ENCODE measurements around the gene CBY1. TPM values are rescaled to one million over a fixed set of nuclear protein-coding genes. Genes with fewer than 3 reads are reported as not detected.

CBY1 gene
- total and polyA plus RNA-seq, 9 of the 15 experiments (the other 6 are each of a cell fraction or from before 2014, with no cell fraction given): 5.7 to 19.7 (median 10.8) TPM

DNA sequence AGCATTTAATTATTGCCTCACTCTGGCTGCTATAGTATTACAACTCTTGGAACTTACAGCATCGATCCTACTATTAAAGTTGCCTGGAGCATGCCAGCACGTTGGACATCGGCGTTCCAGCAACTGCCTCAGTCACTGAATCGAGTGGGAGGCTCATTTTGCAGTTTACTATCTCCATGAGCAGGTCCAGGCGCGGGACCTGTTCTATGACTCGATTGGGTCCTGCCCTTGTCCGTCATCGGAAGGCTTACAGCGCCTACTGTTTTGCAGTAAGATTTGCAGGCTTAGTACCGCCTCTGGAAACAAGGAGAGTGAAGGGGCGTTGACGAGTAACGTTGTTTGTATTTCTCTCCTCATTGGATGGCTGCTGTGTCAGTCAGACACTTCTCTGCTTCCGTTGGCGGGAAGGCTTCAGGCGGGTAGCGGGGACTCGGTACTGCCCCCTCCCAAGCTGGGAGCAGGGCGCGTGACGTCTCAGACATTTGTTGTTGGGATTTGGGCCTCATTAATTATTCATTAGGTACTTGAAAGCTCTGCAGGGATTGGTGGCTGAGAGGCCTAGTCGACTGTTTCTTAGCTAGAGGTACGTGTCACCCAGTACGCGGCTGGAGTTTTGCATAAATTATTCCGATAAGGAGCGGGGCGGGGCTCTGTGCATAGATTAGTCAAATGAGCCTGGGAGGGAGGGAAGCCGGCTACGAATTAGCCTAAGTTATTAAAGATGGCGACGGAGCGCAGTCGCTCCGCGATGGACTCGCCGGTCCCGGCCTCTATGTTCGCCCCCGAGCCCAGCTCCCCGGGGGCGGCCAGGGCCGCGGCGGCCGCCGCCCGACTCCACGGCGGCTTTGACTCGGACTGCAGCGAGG lies 49.0 kb downstream of the CBY1 start, which contains the start of gene GTPBP1 (continued):
- TF ChIP-seq, protein P1, sequence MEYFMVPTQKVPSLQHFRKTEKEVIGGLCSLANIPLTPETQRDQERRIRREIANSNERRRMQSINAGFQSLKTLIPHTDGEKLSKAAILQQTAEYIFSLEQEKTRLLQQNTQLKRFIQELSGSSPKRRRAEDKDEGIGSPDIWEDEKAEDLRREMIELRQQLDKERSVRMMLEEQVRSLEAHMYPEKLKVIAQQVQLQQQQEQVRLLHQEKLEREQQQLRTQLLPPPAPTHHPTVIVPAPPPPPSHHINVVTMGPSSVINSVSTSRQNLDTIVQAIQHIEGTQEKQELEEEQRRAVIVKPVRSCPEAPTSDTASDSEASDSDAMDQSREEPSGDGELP (CRISPR knock-in tag; IDR thresholded peaks at IDR 0.05; ENCODE audit: borderline replicate concordance): peak; percentile 66
- TF ChIP-seq TCF3 (CRISPR knock-in tag; IDR thresholded peaks at IDR 0.05): peak; percentile 58
- TF ChIP-seq, protein P2, sequence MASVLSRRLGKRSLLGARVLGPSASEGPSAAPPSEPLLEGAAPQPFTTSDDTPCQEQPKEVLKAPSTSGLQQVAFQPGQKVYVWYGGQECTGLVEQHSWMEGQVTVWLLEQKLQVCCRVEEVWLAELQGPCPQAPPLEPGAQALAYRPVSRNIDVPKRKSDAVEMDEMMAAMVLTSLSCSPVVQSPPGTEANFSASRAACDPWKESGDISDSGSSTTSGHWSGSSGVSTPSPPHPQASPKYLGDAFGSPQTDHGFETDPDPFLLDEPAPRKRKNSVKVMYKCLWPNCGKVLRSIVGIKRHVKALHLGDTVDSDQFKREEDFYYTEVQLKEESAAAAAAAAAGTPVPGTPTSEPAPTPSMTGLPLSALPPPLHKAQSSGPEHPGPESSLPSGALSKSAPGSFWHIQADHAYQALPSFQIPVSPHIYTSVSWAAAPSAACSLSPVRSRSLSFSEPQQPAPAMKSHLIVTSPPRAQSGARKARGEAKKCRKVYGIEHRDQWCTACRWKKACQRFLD (CRISPR knock-in tag; IDR thresholded peaks at IDR 0.05): no peak
- TF ChIP-seq CHCHD3 (CRISPR knock-in tag; IDR thresholded peaks at IDR 0.05): no peak
- TF ChIP-seq, protein P3, sequence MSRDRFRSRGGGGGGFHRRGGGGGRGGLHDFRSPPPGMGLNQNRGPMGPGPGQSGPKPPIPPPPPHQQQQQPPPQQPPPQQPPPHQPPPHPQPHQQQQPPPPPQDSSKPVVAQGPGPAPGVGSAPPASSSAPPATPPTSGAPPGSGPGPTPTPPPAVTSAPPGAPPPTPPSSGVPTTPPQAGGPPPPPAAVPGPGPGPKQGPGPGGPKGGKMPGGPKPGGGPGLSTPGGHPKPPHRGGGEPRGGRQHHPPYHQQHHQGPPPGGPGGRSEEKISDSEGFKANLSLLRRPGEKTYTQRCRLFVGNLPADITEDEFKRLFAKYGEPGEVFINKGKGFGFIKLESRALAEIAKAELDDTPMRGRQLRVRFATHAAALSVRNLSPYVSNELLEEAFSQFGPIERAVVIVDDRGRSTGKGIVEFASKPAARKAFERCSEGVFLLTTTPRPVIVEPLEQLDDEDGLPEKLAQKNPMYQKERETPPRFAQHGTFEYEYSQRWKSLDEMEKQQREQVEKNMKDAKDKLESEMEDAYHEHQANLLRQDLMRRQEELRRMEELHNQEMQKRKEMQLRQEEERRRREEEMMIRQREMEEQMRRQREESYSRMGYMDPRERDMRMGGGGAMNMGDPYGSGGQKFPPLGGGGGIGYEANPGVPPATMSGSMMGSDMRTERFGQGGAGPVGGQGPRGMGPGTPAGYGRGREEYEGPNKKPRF (IDR thresholded peaks at IDR 0.05; ENCODE audit: low read depth, low read length): no peak
- TF ChIP-seq CSDE1 (IDR thresholded peaks at IDR 0.05): no peak
- TF ChIP-seq ETS2 (tag; IDR thresholded peaks at IDR 0.05; ENCODE audit: borderline replicate concordance, poor library complexity, severe bottlenecking): no peak
- TF ChIP-seq, protein P4, sequence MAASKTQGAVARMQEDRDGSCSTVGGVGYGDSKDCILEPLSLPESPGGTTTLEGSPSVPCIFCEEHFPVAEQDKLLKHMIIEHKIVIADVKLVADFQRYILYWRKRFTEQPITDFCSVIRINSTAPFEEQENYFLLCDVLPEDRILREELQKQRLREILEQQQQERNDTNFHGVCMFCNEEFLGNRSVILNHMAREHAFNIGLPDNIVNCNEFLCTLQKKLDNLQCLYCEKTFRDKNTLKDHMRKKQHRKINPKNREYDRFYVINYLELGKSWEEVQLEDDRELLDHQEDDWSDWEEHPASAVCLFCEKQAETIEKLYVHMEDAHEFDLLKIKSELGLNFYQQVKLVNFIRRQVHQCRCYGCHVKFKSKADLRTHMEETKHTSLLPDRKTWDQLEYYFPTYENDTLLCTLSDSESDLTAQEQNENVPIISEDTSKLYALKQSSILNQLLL (CRISPR knock-in tag; IDR thresholded peaks at IDR 0.05; ENCODE audit: borderline replicate concordance): no peak
- no peak for TF ChIP-seq HNRNPLL (IDR thresholded peaks at IDR 0.05; ENCODE audit: low read depth, low read length, poor library complexity, severe bottlenecking)
- no peak for TF ChIP-seq KDM1A (IDR thresholded peaks at IDR 0.05)
- peak; percentile 51; the same call in 1 of the 2 replicates for TF ChIP-seq RAD51 (IDR thresholded peaks at IDR 0.05; ENCODE audit: borderline replicate concordance, low read depth)
- TF ChIP-seq SAFB (IDR thresholded peaks at IDR 0.05; ENCODE audit: borderline replicate concordance, low read depth, low read length): no peak
- TF ChIP-seq CBX3 (IDR thresholded peaks at IDR 0.05; ENCODE audit: borderline replicate concordance in 1 of 2, low read length in 2 of 2): no peak; a peak in 1 of 3 replicates
- TF ChIP-seq, protein P5, sequence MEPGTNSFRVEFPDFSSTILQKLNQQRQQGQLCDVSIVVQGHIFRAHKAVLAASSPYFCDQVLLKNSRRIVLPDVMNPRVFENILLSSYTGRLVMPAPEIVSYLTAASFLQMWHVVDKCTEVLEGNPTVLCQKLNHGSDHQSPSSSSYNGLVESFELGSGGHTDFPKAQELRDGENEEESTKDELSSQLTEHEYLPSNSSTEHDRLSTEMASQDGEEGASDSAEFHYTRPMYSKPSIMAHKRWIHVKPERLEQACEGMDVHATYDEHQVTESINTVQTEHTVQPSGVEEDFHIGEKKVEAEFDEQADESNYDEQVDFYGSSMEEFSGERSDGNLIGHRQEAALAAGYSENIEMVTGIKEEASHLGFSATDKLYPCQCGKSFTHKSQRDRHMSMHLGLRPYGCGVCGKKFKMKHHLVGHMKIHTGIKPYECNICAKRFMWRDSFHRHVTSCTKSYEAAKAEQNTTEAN (CRISPR knock-in tag; IDR thresholded peaks at IDR 0.05): no peak
- TF ChIP-seq RBM25 (IDR thresholded peaks at IDR 0.05; ENCODE audit: low read depth, low read length, severe bottlenecking): peak; percentile 69
- TF ChIP-seq, protein P6, sequence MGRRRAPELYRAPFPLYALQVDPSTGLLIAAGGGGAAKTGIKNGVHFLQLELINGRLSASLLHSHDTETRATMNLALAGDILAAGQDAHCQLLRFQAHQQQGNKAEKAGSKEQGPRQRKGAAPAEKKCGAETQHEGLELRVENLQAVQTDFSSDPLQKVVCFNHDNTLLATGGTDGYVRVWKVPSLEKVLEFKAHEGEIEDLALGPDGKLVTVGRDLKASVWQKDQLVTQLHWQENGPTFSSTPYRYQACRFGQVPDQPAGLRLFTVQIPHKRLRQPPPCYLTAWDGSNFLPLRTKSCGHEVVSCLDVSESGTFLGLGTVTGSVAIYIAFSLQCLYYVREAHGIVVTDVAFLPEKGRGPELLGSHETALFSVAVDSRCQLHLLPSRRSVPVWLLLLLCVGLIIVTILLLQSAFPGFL (CRISPR knock-in tag; IDR thresholded peaks at IDR 0.05): no peak
